Urinary bladder (tissue), 4 donors: ENCODE data around the gene CD44. TPM values are rescaled to one million over a fixed set of nuclear protein-coding genes. Genes with fewer than 3 reads are reported as not detected.
A peak's percentile ranks its signal among the peaks of the same experiment; 100 is the strongest.

Experiments
- DNase-seq: peaks from one replicate; pipeline ENCODE4 v3.0.0-alpha.2; 2015; ENCODE audit errors: extremely low spot score
- H3K27ac ChIP-seq: one replicate; pipeline ENCODE4 v1.5.1; 2013; ENCODE audit warnings: low read depth, mild to moderate bottlenecking, moderate library complexity
- H3K36me3 ChIP-seq: one replicate; pipeline ENCODE4 v1.6.1; 2013; ENCODE audit warnings: mild to moderate bottlenecking, moderate library complexity; ENCODE audit not compliant: insufficient read depth
- H3K4me1 ChIP-seq: one replicate; pipeline ENCODE4 v1.6.1; 2013; ENCODE audit warnings: mild to moderate bottlenecking, moderate library complexity; ENCODE audit not compliant: insufficient read depth
- H3K4me3 ChIP-seq: one replicate; pipeline ENCODE4 v1.5.1; 2013; ENCODE audit warnings: low read depth, low read length
- WGBS: extraction: QIAGEN DNeasy Blood & Tissue Kit; methylation state at CpG from one replicate; pipeline ENCODE4 v1.1.7; 2013; 5-methylcytosine and 5-hydroxymethylcytosine counted together
- polyA plus RNA-seq: library from polyadenylated mRNA; stranded (reverse); fragments of 200-250 nt; gene quantifications from one replicate; pipeline ENCODE4 v1.2.3, GENCODE V29; 2013
- total RNA-seq: library from RNA; depleted of rRNA; stranded (reverse); fragments of >200 nt; gene quantifications from one replicate; pipeline ENCODE4 v1.2.3, GENCODE V29; 2014
- donor health status: healthy with polysubstance abuse.
- donor health status: healthy.

CD44 gene
- total and polyA plus RNA-seq, 2 donors: 152 to 225 TPM

DNA sequence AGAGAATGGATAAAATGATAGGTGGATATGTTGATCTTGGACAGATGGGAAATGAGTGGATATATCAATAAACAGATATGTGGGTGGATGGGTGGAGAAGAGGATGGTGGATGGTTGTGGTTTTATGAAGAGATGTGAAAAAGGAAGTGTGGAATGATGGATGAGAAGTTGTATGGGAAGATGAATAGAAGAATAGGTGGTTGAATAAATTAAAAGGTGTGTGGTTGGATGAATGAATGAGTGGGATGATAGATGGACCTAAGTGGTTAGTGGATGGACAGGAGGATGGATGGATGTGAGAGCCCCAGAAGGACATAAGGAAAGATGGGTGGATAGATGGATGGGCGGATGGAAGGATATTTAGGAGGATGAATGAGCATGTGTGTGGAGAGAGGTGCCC is 913 bp upstream of the CD44 start:
- Histone ChIP-seq H3K4me3 (no peak overlapping the region), H3K27ac (no peak overlapping the region), H3K4me1 (no peaks in the 10 kb centered on the region), H3K36me3 (no peaks in the 10 kb centered on the region)
- 89% methylated on average over 1 of the region's 1 CpG for WGBS
- no peak for DNase-seq

DNA sequence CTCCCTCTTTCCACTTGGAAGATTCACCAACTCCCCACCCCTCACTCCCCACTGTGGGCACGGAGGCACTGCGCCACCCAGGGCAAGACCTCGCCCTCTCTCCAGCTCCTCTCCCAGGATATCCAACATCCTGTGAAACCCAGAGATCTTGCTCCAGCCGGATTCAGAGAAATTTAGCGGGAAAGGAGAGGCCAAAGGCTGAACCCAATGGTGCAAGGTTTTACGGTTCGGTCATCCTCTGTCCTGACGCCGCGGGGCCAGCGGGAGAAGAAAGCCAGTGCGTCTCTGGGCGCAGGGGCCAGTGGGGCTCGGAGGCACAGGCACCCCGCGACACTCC is 397 bp upstream of the CD44 start:
- WGBS: 11% methylated on average over 16 of the region's 16 CpGs
- H3K4me3 ChIP-seq: peak overlapping the region; percentile 69
- H3K36me3 ChIP-seq: no peaks in the 10 kb centered on the region
- H3K4me1 ChIP-seq: no peaks in the 10 kb centered on the region
- no peak for DNase-seq
- no peak overlapping the region for H3K27ac ChIP-seq

DNA sequence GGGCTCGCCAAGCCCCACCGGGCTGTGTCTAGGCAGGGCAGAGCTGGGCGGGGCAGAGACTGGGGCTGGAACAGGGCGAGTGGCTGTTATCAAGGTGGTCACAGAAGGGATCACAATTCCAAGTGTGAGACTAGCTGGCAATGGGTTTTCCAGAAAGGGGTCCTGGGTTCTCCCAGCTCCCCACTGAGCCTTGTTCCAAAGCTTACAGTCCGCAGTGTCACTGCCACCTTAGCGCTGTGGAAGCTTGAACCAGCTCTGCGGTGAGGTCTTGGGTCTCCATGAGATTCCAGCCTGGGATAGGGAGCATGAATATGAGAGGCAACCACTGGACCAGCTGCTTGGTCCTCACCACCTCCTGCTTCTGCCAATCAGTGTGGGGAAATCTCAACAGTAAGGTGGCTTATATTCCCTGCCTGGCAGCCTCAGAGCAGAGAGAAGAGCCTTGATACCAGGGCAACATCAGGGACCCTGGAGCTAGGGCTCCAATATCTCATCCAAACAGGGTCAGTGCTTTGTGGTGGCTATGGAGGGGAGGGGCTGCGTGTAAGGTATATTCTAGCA is 831 bp downstream of the CD44 start:
- H3K36me3 ChIP-seq: no peaks in the 10 kb centered on the region
- H3K27ac ChIP-seq: peak overlapping the region; percentile 87
- WGBS: 5% methylated on average over 8 of the region's 8 CpGs
- no peak for DNase-seq
- H3K4me3 ChIP-seq: peak overlapping the region; percentile 69
- no peaks in the 10 kb centered on the region for H3K4me1 ChIP-seq

DNA sequence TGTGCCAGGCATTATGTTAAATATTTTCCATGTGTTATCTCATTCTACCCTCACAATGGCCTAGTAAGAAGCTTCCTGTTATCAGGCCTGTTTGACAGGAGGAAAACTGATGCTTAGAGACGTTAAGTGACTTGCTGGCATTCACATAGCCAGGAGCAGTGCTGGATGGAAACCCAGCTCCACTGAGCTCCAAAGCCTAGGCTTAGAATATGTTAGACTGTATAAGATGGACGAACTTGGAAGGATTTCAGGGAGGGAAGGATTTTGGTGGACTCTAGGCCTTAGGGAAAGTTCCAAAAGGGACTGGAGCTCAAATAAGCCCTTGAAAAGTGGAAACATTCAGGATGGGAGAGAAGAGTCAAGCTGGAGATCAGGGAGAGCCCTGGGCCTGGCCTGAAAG is 2.1 kb downstream of the CD44 start:
- WGBS: 23% methylated on average over 2 of the region's 2 CpGs
- DNase-seq: no peak
- H3K36me3 ChIP-seq: no peaks in the 10 kb centered on the region
- H3K4me1 ChIP-seq: no peaks in the 10 kb centered on the region
- peak overlapping the region; percentile 23 for H3K4me3 ChIP-seq
- no peak overlapping the region for H3K27ac ChIP-seq

- Histone ChIP-seq H3K36me3 (no peaks in the 10 kb centered on the region), H3K4me3 (peak overlapping the region; percentile 23), H3K4me1 (no peaks in the 10 kb centered on the region), H3K27ac (peak overlapping the region; percentile 61)
- WGBS: 30% methylated on average over 9 of the region's 9 CpGs
- DNase-seq: no peak
These were observed 2.6 kb downstream of the CD44 start for GRCh38 chr11:35141571-35141971.

- H3K36me3 ChIP-seq: no peaks in the 10 kb centered on the region
- 72% methylated on average over 2 of the region's 2 CpGs for WGBS
- H3K4me3 ChIP-seq: no peak overlapping the region
- no peak for DNase-seq
- H3K4me1 ChIP-seq: peaks cover 2% of the 10 kb centered on the region
- H3K27ac ChIP-seq: no peak overlapping the region
These were observed 3.6 kb downstream of the CD44 start for GRCh38 chr11:35142481-35143075.

GRCh38 chr11:35143297-35144135 is 4.5 kb downstream of the CD44 start:
- Histone ChIP-seq H3K27ac (no peak overlapping the region), H3K36me3 (no peaks in the 10 kb centered on the region), H3K4me3 (no peak overlapping the region), H3K4me1 (peaks cover 2% of the 10 kb centered on the region)
- DNase-seq: no peak
- WGBS: 60% methylated on average over 8 of the region's 8 CpGs

DNA sequence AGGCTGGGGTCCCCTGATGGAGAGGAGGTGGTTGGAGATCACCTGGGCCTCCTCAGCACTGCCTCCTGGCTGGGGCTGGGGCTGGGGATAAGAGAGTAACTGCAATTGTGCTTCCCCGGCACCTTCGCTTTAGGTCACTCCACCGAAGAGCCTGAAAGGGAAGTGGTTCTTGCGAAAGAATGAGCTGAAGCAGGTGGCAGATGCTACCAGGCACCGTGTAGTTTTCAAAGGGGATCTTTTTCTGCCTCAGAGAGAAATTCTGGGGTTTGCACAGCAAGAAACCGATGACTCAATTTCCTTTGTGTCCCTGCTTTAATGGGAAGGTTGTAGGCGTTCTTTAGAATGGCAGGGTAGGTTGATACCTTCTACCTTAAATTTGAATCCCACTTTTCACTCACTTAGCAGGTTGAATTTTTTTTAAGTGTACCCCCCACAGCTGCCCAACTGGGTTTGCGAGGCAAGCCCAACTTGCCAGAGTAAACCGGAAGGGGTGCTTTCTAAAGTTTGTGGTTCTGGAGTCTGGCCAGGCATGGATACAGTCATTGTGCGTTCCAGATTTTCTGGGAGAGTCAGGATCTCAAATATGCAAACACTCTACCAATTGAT is 5.3 kb downstream of the CD44 start:
- Histone ChIP-seq H3K36me3 (no peaks in the 10 kb centered on the region), H3K27ac (no peak overlapping the region), H3K4me1 (peaks cover 2% of the 10 kb centered on the region), H3K4me3 (no peak overlapping the region)
- DNase-seq: no peak
- WGBS: 45% methylated on average over 10 of the region's 10 CpGs

DNA sequence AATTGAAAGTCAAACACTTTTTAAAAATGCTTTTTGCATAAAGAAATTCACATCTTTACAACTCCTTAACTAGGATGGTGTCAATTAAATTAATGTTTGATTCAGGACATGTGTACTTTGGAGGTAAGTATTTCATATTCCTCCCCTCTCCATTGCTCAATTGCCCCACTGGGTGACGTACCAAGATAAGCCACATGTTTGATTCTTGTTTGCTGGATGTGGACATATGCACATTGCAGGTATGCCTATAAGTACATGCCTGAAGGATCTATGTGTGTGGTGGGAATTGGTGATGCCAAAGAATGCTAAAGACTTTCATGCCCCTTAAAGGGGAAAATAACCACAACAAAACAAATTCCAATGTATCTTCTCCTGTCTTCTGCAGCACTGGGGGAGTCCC is 5.8 kb downstream of the CD44 start:
- DNase-seq: no peak
- H3K4me1 ChIP-seq: peaks cover 2% of the 10 kb centered on the region
- H3K27ac ChIP-seq: no peak overlapping the region
- 58% methylated on average over 1 of the region's 1 CpG for WGBS
- H3K4me3 ChIP-seq: no peak overlapping the region
- H3K36me3 ChIP-seq: no peaks in the 10 kb centered on the region

DNA sequence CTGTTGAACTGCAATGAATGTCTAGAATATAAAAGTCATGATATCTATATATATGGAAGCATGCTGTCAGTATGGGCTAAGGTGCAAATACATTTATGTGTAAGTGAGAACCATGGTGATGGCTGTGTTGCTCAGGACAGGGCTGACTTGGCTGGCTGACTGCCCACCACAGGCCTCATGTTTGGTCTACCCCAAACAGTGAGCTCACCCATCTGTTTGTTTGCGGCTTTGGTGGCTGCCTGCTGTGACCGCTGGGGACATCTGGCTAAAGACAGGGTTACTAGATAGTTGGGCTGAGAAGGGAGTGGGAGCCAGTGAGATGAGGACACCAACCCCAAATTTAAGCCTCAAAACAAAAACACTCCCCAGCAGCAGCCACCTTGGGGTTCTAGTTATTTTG is 6.3 kb downstream of the CD44 start:
- no peak overlapping the region for H3K4me3 ChIP-seq
- H3K27ac ChIP-seq: no peak overlapping the region
- H3K4me1 ChIP-seq: peaks cover 2% of the 10 kb centered on the region
- no peaks in the 10 kb centered on the region for H3K36me3 ChIP-seq
- no peak for DNase-seq
- 76% methylated on average over 2 of the region's 2 CpGs for WGBS

DNA sequence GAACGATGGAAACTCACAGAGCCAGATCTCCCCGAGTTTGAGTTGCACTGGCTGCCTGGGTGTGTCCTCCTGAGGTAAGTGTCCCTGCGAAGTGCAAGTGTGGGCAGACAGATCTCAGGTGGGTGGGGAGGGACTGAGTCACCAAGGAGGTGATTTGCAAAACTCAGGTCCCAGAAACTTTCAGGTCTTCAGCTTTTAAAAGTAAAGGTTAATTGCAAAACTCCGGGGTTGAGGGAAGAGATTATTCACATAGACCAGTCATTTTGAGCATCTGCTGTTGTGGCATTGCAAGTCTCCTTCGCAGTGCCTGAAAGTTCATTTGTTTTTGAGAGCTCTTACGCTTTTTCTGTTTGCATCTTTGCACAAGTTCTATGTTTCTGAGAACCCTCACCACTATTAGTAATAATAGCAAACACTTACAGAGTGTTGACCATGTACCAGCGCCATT is 7.1 kb downstream of the CD44 start:
- DNase-seq: no peak
- Histone ChIP-seq H3K4me1 (peaks cover 2% of the 10 kb centered on the region), H3K36me3 (no peaks in the 10 kb centered on the region), H3K4me3 (no peak overlapping the region), H3K27ac (no peak overlapping the region)
- whole genome bisulfite sequencing: 82% methylated on average over 7 of the region's 7 CpGs

- WGBS: 92% methylated on average over 2 of the region's 2 CpGs
- Histone ChIP-seq H3K36me3 (no peaks in the 10 kb centered on the region), H3K4me1 (peaks cover 2% of the 10 kb centered on the region), H3K27ac (no peak overlapping the region), H3K4me3 (no peak overlapping the region)
- DNase-seq: no peak
These were observed 7.7 kb downstream of the CD44 start for GRCh38 chr11:35146711-35147110.

DNA sequence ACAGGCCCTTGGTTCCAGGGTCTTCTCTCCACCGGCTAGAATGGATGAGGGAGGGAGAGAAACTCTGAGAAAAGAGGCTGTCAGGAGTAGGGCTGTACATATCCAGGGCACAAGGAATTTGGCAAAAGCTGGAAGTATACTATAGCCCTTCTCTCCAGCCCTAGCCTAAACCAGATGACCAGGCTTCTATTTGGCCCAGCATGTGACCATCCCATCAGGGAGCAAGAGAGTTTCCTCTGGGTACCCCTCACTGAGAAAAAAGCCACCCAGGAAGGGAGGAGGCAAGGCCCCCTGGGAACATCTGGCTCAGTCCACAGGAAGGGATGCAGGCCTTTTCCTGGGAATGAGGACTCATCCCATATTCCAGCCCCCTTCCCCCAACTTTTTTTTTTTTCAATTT is 8.3 kb downstream of the CD44 start:
- DNase-seq: no peak
- Histone ChIP-seq H3K4me3 (no peak overlapping the region), H3K27ac (no peak overlapping the region), H3K36me3 (no peaks in the 10 kb centered on the region), H3K4me1 (peaks cover 2% of the 10 kb centered on the region)
- 62% methylated on average over 1 of the region's 1 CpG for WGBS
